Measurements from ENCODE around the gene KNOP1.
"Not testable (repeated sequence)": the region's sequence is repeated elsewhere in the genome, so short reads cannot be mapped to it uniquely, and the experiment has no call there.

Gene KNOP1

GRCh38 chr16:19741354-19741753 is 23.3 kb upstream of the KNOP1 start:
- DNase-seq: no peak

DNA sequence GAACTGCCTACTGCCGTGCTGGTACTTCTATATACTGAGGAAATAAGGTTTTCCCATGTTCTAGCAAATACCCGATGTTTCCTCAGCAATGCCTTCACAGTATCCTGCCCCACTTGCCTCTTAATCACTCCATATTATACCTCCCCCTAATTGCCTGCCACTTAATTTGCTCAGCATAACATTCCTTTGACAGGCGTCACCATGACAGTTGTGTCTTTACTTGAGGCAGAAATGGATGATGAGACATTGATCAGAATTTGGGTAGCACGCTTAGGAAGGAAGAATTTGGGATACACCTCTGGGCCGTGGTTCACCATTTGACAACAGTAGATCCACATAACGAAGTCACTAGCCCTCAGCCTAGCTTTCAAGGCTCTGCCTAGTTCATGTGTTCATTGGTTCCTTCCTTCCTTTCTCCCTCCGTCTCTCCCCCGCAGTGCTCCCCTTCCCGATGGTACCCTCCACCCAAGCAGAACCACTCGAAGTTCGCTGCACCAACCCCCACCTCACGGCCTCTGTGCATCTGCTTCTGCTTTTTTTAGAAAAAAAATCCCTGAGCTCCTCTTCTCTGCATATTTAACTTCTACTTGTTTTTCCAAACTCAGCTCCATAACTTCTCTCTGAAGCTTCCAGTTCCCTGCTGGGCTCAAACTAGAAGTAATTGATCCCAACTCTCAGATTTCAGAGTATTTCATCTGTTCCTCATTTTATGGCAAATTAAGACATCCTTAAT is 19.4 kb upstream of the KNOP1 start:
- DNase-seq: no peak

DNA sequence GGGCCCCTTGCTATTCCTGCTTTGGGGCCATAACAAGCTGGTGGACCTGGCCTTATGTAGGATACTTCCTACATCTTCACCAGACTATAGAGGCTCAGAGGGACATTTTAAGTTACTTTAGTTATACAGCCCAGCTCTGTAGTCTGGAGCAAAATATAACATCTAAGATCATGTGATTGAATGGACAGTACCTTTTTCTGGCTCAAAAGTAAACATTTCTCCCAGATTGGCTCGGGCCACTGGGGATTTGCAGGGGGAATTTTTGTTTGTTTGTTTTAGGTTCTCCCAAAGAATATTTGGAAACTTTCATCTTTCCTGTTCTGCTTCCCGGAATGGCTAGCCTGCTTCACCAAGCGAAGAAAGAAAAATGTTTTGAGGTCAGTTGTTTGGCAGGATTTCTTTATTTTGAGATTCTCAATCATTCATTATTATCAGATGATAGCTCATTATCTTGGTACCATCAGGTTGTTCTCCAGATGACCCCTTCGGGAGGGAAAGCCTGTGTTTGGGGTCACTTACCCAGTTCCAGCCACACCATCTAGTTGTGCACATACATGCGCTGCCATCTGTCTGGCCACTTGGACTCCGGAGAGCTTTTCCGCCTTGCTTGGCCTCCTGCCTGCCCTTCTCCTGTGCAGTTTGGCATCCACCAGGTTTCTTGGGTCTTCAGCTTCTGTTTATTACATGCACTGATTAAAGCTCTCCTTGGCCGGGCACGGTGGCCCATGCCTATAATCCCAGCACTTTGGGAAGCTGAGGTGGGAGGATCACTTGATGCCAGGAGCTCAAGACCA is 17.2 kb upstream of the KNOP1 start:
- DNase-seq: no peak

GRCh38 chr16:19733551-19733950 is 15.5 kb upstream of the KNOP1 start:
- DNase-seq: no peak

- no peak for DNase-seq
Observed at GRCh38 chr16:19728636-19728965, 10.6 kb upstream of the KNOP1 start.

- no peak for DNase-seq
Observed at GRCh38 chr16:19722981-19723380, 5.0 kb upstream of the KNOP1 start.

- DNase-seq: no peak
Observed at GRCh38 chr16:19722269-19722952, 4.4 kb upstream of the KNOP1 start.

DNA sequence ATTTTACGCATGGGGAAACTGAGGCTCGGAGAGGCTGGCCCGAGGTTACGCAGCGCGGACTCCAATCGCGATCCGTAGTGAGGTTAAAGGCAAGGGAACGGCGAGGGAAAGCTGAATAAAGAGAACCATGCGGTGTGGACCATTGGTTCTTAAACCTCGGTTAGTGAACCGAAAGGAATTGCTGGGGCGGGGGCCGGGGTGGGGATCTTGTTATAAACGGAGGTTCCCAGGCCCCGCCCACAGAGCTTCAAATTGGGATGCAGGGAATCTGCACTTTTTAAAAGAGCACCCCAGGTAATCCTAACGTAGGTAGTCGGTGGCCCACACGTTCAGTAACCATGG is 568 bp upstream of the KNOP1 start:
- no peak for DNase-seq

GRCh38 chr16:19717314-19717713 is 713 bp downstream of the KNOP1 start:
- DNase-seq: no peak

- DNase-seq: not testable (repeated sequence)
Observed at GRCh38 chr16:19716728-19717127, 1.3 kb downstream of the KNOP1 start.

DNA sequence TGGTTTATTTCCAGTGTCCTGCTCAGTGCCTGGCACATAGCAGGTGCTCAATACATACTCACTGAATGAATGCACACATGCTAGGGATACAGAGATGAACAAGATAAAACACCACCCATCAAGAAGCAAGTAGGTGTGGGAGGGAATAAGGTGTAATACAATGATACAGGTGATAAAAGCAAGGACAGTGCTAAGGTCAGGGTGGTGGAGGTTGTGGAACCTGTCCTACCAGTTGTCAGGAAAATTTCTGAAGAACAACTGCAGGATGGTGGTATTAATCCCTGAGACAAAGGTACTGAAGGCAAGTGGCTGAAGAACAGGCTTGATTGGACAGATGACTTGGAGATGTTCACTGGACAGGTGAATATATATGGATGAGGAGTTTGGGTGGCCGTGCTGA is 1.8 kb downstream of the KNOP1 start:
- DNase-seq: no peak

- no peak for DNase-seq
Observed at GRCh38 chr16:19715566-19715965, 2.5 kb downstream of the KNOP1 start.

- no peak for DNase-seq
Observed at GRCh38 chr16:19713697-19714096, 4.3 kb downstream of the KNOP1 start.

DNA sequence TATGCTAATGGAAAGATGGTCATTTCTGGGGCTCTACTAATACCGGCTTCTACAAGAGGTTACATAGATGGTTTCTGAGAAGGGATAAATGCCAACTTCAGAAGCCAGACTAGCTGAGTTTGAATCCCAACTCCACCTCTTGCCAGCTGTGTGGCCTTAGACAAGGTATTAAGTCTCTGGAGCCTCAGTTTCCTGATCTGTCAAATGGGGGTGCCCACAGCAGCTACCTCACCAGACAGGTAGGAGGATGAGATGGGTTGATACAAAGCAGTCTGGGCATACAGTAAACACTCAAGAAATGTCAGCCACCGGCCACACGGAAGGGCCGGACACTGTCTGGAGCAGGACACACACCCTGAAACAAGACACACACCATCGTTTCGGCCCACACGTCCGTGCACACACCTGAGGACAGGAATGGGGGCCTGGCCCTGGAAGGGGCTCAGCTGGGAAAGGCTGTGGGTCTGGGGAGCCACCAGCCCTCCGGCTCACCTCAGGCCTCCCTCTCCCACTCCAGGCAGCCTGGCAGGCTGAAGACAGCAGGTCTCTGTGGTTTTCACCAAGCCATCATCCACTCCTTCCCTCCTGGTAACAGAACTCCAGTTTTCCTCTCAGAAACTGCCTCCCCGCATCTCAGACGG is 5.5 kb downstream of the KNOP1 start:
- no peak for DNase-seq

DNA sequence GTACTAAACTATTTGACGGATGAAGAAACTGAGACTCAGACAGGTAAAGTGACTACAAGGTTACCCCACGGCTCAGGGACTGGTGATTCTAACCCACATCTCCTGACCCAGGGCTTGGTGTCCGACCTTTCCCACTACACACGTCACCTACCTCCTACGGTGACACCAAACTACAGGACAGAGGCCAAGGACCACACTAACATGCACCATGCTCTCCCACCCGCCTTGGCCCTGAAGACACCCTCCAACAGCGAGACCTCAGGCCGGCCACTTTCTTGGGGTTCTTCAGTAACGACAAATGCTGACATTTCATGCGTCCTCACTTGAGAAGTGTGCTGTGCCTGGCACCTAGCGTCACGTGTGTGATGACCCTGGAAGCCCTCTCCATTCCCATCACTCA is 6.4 kb downstream of the KNOP1 start:
- DNase-seq: no peak

- DNase-seq: no peak
Observed at GRCh38 chr16:19710991-19711545, 7.0 kb downstream of the KNOP1 start.

DNA sequence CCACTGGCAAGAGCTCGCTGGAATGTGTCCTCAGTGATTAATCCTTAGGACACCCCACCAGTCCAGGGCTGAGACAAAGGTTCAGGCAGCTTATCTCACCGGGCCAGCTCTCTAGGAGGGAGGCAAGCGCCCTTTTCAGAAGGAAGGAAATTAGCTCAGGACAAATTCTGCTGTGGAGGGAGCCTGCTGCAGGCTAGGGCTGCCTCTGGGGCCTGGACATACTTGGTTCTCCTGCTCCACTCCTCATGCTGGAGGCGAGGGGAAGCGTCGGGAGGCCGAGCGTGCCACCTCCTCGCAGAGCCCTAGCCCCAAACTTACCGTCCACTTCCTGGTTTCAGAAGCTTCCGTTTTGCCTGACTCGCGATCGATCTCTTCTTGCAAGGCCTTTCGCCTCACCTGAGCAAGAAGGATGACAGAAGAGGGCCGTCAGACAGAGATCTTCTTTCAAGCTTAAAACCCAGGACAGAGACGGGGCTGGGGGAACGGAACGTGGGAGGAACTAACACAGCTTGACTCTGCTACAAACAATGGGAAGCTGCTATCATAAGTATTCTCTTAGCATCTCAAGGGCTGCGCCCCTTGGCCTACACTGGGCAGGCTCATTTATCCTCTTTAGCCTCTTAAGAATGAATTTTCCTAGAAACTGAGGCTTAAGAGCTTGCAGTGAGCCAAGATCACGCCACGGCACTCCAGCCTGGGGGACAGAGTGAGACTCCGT is 7.7 kb downstream of the KNOP1 start:
- no peak for DNase-seq

- no peak for DNase-seq
Observed at GRCh38 chr16:19709381-19710136, 8.5 kb downstream of the KNOP1 start.

GRCh38 chr16:19708296-19709205 is 9.5 kb downstream of the KNOP1 start:
- no peak for DNase-seq

- DNase-seq: no peak
Observed at GRCh38 chr16:19707569-19708295, 10.3 kb downstream of the KNOP1 start.

All from retina (tissue), 1 donor.